RWPE1 (cell line): ENCODE results near the gene CDK9.

ENCODE experiments used
- CTCF ChIA-PET: fragments of 350-600 bp; sonication (Branson Sonifier 250); formaldehyde crosslinking; extraction: SDS; loops from one replicate; lab custom pipeline; 2021; lab: Yijun Ruan, JAX
- POLR2A ChIA-PET: fragments of 400-600 bp; formaldehyde crosslinking; extraction: SDS; loops from one replicate; lab custom pipeline; 2020; ENCODE audit warnings: antibody characterized with exemption; ENCODE audit not compliant: low non-redundant PET; lab: Yijun Ruan, JAX
- DNase-seq: peaks from one replicate; pipeline ENCODE4 v3.0.0; 2012; ENCODE audit warnings: low spot score
- H3K27ac ChIP-seq: fragments of 450-650 bp; 2 replicates; pipeline ENCODE4 v1.5.1; 2017
- CTCF ChIP-seq: fragments of 450-650 bp; conservative IDR thresholded peaks from 2 replicates; pipeline ENCODE4 v1.5.1; 2017; ENCODE audit warnings: low read depth, mild to moderate bottlenecking

Gene CDK9

GRCh38 chr9:127783111-127784008, 2.5 kb upstream of the CDK9 start:
- peak overlapping the region; percentile 93 for H3K27ac ChIP-seq
- no peak for TF ChIP-seq CTCF
- ChIA-PET CTCF (interaction anchor here (0.9 to 2.5 kb wide), 6 partner anchors 10 to 261 kb away, joined by 3 to 18 read pairs (median 4); partner anchors contain the start of gene TOR2A), POLR2A (interaction anchor here (0.6 to 0.8 kb wide), 3 partner anchors 46 to 49 kb away, joined by 3 to 8 read pairs (median 3); partner anchors contain the start of gene TOR2A)
- no peak for DNase-seq

- POLR2A ChIA-PET, result interaction anchor here (0.5 to 1.6 kb wide), 5 partner anchors 12 to 99 kb away, joined by 3 to 8 read pairs (median 3); partner anchors contain the start of gene TOR2A
- peak; percentile 97 for DNase-seq
- TF ChIP-seq CTCF, result peak; percentile 98
- CTCF ChIA-PET, result interaction anchor here (0.6 to 2.5 kb wide), 26 partner anchors 8 to 263 kb away, joined by 3 to 18 read pairs (median 4); partner anchors contain the start of gene TOR2A
- peak overlapping the region; percentile 93 for H3K27ac ChIP-seq
Measured at GRCh38 chr9:127785023-127785932, 556 bp upstream of the CDK9 start.

GRCh38 chr9:127786773-127787104, 905 bp downstream of the CDK9 start:
- DNase-seq, result no peak
- CTCF ChIA-PET, result interaction anchor here (0.6 to 1.7 kb wide), 4 partner anchors 14 to 483 kb away, joined by 3 to 12 read pairs (median 4); no protein-coding TSS in a partner anchor
- peak overlapping the region; percentile 93 for H3K27ac ChIP-seq
- peak; percentile 77 for TF ChIP-seq CTCF
- POLR2A ChIA-PET, result interaction anchor here (1.6 kb wide), 1 partner anchor 15 kb away, joined by 4 read pairs; no protein-coding TSS in a partner anchor

GRCh38 chr9:127788337-127789011, 2.6 kb downstream of the CDK9 start:
- no peak for TF ChIP-seq CTCF
- POLR2A ChIA-PET, result interaction anchor here (1.6 kb wide), 1 partner anchor 13 kb away, joined by 4 read pairs; no protein-coding TSS in a partner anchor
- DNase-seq, result no peak
- peak overlapping the region; percentile 20 for H3K27ac ChIP-seq
- CTCF ChIA-PET, result interaction anchor here (0.7 to 1.7 kb wide), 4 partner anchors 13 to 86 kb away, joined by 3 to 12 read pairs (median 5); no protein-coding TSS in a partner anchor

GRCh38 chr9:127789179-127789578, 3.3 kb downstream of the CDK9 start:
- DNase-seq, result no peak
- POLR2A ChIA-PET, result interaction anchor here (0.6 kb wide), 1 partner anchor 12 kb away, joined by 5 read pairs; no protein-coding TSS in a partner anchor
- CTCF ChIA-PET, result interaction anchor here (0.7 kb wide), 1 partner anchor 22 kb away, joined by 4 read pairs; no protein-coding TSS in a partner anchor
- H3K27ac ChIP-seq, result peak overlapping the region; percentile 20
- no peak for TF ChIP-seq CTCF
